HG02981 (cell line): ENCODE data around the gene DNAH14.
"Not testable (repeated sequence)": the region's sequence is repeated elsewhere in the genome, so short reads cannot be mapped to it uniquely, and the experiment has no call there.

ENCODE experiments used
- ATAC-seq: cut with Tn5 transposase; IDR thresholded peaks from one replicate; pipeline ENCODE4 v1.9.1; 2021; ENCODE audit warnings: mild to moderate bottlenecking, moderate library complexity; ENCODE audit not compliant: unreplicated experiment

DNAH14 gene

DNA sequence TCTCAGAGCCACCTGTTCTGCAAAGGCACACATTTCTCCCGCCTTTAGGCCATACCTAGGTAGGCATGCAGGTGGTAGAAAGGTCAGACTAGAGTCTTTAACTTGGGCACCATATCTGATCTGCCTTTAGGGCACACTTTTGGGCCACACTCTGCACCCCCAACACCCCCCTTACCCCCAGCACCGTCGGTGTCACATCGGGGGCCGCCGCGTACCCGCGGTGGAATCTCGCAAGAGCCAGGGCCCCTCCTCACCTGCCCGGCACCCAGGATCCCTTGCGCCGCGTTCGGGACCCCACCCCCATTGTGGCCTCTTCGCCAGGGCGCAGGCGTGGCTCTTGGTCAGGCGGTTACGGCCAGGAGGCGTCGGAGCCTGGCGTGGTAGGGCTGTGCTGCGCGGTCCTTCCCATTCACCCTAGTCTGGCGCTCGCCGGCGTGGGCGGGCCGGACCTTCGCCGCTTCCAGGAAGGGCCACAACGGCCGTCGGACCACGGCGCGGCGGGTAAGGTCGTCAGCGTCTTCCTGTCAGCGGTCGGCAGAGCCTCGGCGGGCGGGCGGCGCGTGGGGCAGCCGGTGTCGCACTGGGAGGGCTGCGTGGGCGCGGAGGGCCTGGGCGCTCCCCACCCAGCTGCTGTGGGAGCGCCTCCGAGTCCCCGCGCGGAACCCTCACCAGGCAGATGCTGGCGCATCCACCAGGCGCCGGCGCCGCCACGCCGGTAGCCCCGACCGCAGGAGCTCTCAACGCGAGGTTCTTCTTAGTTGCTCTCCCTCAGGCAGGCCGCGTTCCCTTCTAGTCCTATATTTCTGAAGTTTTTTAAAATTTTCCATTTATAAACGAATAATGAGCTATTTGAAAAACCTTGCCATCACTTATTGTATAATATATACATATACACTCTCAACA, at the start of gene DNAH14:
Gene DNAH14, plus strand, starts transcription at position 341 of the 903 bp plus-strand sequence. CDS start 23,028 bp downstream, outside the sequence.
- peak; percentile 46 for ATAC-seq

DNA sequence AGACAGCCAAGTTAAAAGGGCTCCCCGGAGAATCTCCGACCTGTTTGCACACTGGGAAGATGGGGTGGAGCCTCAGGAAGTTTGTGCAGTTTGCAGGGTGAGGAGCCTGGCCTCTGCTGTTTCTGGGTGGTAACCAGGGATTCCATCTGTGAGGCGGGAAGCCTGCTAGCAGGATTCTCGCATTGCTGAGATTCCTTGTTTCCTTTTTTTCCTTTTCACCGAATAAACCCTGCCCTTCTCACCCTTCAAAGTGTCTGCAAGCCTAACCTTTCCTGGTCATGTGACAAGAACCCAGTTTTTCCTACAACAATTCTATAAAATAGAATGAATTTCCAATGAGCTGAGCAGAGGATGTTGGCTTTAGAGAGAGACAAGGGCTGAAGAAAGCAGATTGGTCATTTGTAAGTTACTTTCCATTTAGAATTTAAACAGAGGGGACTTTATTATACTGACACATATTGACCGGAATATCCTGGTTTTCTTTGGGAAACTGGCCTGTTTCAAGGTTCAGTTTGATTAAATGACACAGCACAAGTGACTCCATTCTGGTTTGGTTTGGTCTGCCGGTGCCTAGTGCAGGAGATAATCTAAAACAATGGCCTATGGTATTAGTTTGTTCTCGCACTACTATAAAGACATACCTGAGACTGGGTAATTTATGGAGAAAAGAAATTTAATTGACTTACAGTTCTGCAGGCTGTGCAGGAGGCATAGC, 48.7 kb upstream of the DNAH14 start:
- no peak for ATAC-seq

DNA sequence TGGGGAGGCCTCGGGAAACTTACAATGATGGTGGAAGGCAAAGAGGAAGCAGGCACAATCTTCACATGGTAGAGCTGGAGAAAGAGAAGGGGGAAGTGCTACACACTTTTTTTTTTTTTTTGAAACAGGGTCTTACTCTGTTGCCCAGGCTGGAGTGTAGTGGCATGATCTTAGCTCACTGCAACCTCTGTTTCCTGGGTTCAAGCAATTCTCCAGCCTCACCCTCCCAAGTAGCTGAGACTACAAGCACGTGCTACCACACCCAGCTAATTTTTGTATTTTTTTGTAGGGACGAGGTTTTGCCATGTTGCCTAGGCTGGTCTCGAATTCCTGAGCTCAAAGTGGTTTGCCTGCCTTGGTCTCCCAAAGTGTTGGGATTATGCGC, 48.2 kb upstream of the DNAH14 start:
- not testable (repeated sequence) for ATAC-seq

DNA sequence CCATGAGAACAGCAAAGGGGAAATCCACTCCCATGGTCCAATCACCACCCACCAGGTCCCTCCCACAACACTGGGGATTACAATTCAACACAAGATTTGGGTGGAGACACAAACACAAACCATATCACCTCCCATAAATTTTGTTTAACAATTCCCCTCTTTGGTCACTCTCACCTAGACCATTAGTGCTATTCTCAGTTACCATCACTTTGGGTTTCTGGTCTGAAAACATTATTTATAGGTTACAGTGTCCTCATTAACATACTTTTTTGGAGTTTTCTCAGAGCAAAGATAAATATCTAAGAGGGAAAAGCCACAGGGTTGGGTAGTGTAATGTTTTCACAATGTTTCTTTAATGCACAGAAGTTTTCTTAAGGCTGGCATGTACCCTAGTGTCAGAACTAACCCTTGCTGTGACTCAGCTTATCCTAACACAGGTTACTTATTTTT, 47.7 kb upstream of the DNAH14 start:
- ATAC-seq, result peak; percentile 47

DNA sequence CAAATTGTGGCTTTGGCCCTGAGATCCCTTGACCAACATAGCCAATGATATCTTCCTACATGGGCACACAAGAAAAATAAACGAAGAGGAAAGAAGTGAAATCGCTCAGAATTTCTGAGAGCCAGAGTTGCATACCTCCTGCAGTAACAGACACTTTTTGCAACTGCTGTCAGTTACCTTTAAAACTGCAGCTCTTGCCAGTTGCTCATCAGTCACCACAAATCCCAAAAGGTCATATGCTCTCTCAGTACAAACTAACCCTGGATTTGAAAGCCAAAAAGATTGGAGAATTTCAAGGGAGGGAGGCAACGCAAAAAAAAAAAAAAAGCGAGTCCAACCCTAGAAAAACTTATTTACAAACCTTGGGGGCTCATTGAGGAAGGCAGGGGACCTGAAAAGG, 47.2 kb upstream of the DNAH14 start:
- no peak for ATAC-seq

DNA sequence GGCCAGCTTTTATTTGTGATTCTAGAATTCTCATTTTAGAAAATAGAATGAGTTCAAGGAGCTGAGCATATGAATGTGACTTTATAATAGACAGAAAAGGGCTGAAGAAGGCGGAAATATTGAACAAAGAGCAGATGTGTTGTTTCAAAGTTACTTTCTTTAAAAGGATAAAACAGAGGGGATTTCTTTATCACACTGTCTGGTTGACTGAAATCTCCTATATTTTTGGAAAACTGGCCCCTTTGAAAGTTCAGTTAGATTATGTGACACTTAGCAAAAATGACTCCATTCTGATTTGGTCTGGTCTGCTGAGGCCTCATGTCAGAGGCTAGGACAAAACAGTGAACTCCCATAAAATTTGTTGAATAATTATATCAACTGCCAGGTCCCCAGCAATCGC, 46.4 kb upstream of the DNAH14 start:
- no peak for ATAC-seq

DNA sequence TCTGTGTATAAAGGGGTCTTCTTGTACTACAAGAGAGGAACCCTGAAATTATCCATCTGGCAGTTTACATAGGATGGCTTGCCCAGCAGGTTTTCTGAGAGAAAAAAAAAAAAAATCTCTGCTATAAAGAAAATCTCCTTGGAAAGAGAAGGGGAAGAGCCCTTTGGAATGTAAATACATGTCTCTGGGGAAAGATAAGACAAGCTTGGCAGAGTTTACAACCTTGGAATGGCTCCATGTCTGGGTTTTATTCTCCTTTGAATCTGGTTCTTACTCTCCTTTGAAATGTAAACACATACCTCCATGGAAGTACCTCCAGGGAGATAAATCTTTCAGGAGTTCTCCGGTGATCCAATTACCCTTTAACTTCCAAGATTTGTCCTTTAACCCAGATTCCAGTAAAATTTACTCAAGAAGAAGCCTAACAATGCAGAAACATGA, 45.1 kb upstream of the DNAH14 start:
- no peak for ATAC-seq

DNA sequence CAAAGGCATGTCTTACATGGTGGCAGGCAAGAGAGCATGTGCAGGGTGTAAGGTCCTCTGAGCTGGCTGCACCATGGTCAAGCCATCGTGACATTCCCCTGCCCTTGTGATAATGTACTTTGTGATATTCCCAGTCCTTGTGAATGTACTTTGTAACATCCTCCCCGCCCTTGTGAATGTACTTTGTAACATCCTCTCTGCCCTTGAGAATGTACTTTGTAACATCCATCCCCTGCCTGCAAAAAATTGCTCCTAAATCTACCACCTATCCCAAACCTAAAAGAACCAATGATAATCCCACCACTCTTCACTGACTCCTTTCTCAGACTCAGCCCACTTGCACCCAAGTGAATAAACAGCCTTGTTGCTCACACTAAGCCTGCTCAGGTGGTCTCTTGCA, 44.1 kb upstream of the DNAH14 start:
- ATAC-seq, result not testable (repeated sequence)

DNA sequence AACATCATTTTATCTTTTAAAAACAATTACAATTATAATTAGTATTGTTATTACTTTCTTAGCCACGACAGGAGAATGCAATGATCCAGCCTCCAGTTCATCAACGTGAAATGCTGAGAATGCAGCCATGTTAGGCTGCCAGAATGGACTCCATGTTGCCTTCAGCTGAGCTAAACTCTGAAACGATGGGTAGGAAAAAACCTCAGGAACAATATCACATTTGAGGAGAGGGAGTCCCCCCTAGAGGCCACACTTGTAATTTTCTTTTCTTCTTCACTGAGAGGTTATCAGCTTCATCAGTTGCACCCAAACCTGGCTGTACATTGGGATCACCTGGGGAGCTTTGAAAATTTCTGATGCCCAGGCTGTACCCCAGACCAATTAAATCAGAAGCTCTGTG, 34.6 kb upstream of the DNAH14 start:
- ATAC-seq, result no peak

DNA sequence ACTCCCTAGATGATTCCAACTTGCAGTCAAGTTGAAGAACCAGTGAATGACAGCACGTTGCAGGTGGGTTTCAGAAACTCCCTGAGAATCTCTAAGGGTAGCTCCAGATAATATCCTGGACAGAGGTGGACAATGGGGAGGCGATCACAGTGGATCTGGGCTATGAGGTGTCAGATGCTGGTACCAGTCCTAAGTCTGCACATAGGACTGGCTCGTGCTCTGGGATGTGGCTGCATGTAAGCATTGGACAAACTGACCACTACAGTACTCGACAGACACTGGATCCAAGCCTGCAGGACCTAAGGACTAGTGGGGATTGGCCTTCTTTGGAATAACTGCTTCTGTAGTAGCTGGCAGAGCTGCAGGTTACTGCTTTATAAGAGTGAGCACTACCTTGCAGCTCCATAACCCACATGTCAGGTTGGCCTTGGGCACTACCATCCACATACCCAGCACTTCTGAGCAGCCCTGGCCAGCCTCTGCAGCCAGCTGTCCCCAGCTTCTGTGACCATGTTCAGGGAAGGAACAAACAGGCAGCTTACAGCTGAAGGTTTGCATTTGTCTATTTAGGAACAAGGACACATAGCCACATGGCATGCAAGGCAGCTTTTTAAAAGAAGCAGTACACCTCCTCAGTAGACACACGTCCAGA, 33.2 kb upstream of the DNAH14 start:
- ATAC-seq, result no peak

DNA sequence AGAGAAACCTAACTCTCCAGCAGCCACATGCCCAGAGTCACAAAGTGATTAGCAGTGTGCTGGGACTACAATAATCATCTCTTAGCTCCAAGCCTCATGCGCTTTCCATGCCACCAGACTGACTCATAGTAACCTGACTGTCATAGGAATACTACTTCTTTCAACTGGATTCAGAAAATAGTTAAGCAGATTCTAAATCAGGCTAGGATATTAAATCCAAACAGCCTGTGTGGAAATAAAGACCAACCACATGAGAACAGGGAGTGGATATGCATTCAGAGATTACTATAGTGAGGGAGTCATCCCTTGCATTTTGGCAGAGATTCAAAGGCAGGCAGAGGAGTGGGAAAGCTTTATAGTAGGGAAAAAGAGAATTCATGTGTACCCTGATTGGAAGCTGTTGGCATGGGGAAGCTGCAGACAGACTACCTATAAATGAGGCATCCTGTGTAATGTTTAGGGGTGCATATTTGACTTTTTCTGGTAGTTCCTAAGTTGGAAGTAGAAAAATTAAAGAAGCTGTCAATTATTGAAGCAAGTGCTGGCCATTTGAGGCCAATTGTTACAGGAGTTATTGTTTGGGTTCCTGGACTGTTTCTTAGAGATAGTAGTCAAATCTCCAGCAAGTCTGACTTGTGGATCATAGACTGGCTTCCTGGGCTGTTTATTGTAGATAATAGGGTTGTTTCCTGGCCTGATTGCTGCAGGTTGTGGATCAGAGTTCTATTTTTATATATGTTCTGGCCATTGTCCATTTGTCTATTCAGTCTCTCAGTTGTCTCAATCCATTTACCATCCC, 31.7 kb upstream of the DNAH14 start:
- ATAC-seq, result no peak

DNA sequence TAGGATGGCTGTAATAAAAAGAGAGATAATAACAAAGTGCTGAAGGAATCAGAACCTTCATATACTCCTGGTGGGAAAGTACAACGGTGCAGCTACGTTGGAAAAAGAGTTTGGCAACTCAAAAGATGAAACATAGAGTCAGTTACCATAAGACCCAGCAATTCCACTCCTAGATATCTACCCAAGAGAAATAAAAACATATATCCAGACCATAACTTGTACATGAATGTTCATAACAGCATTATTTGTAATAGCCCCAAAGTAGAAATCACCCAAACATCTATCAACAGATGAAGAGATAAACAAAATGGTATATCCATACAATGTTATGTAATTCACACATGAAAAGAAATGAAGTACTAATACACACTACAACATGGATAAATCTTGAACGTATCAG, 30.5 kb upstream of the DNAH14 start:
- ATAC-seq, result no peak

DNA sequence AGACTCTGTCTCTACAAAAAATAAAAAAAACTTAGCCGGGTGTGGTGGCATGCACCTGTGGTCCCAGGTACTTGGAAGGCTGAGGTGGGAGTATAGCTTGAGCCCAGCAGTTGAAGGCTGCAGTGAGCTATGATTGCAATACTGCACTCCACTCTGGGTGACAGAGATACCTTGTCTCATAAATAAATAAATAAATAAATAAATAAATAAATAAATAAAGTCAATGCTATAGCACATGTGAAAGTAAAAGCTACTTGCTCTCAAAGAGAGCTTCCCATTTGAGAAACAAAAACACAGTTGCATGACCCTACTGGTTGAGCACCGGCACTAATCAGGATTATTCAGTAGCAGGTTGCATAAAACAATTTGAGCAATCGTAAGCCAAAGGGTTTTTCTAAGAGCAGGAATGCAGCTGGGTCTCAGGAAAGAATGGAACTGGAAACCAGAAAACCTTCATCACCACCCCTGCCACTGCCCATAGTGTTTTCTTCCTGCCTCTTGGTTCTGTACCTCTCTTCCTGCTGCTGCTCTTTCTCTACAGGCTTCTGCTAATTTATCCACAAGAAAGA, 29.3 kb upstream of the DNAH14 start:
- no peak for ATAC-seq

DNA sequence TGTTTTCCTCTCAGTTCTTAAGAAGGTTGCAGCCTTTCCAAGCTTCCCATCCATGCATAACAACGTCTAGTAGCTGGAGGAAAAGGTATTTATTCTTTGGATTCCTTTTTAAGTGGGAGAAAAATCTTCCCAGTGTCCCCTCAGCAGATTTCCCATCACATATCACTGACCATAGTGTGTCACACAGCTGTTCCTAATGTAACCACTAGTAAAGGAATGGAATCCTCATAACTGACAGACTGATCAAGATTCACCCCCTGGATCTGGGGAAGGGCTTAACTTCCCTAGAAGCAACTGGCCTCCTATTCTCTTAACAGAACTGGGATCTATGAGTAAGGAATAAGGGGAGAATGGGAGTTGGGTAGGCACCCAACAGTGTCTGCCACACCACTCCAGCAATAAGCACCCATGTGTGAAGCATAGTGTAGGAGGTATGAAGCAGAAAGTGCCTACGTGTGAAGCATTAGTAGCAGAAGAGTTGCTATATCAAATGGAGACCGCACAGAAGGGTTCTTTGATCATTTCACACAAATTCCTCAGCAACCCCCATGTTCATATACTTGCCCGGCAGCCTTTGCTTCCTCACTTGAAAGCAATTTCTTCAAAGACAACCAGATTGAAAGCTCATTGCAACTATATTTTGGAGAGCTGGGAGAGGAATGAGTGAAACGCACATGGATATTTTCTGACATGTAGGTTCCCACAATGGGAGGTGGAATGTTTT, 28.2 kb upstream of the DNAH14 start:
- ATAC-seq, result no peak

DNA sequence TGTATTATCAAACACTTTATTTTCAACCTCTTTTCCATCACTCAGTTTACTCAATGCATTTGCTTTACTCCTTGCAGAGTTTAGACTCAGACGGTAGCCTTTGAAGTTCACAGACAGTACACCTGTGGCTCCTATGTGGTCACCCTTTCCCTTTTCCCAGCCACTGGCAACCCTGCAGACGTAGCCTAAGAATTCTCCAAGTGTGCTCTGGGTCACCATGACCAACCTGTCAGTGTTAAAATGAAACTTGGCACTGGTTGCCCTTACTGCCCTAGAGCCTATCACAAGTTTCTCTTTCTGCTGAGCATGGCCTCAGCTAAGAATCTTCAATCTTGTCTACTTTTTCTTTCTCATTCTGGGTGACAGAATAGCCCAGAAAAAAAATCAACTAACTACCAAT, 25.5 kb upstream of the DNAH14 start:
- no peak for ATAC-seq

DNA sequence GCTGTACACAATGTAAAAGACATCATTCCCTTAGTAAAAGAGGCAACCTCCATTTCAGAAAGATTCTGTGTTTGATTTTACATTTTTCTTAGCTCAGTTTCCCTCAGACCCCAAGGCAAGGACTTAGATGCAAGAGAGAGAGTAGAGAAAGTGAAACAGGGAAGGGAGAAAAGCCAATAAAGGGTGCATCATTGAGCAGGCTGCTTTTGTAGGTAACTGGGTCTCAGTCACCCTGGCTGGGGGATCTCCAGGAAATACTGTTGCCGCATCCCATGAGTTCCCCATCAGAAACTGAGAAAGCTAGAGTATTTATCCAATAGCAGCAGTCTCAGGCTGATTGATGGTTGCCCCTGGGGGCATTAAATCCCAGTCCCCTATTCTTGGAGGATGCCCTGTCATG, 23.1 kb upstream of the DNAH14 start:
- ATAC-seq, result no peak

DNA sequence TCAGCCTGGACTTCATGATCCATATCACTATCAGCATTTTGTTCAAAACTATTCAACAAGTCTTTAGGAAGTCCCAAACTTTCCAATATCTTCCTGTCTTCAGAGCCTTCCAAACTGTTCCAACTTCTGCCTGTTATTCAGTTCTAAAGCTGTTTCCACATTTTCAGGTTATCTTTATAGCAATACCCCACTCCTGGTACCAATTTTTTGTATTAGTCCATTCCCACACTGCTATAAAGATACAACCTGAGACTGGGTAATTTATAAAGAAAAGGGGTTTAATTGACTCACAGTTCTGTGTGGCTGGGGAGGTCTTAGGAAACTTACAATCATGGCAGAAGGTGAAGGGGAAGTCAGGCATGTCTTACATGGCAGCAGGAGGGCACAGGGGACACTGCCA, 18.3 kb upstream of the DNAH14 start:
- ATAC-seq, result no peak

DNA sequence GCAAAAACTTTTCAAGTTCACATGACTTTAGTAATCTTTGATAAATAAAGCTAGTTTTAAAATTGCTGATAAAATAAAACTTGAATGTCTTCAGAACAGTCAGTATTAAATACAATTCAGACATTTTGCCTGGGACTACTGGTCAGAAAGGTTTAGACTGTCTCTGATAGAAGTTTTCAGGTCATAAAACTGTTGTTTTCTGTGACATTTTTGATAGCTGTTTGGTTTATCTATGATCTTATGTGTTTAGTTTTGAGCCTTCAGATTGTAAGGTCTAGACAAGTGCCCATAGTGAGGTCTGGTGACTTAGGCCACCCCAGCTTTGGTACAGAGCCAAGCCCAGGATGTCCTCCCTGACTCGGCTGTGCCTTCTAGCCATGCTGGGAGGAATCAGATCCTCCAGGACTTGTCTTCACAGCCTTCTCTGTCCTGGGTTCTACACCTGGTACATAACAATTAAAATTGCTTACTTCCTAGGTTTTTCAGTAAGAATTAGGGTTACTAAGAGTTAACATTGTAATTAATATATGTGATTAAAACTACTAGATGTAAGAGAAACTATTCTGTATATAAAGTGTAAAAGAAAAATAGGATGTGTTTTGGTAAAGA, 15.1 kb upstream of the DNAH14 start:
- no peak for ATAC-seq

DNA sequence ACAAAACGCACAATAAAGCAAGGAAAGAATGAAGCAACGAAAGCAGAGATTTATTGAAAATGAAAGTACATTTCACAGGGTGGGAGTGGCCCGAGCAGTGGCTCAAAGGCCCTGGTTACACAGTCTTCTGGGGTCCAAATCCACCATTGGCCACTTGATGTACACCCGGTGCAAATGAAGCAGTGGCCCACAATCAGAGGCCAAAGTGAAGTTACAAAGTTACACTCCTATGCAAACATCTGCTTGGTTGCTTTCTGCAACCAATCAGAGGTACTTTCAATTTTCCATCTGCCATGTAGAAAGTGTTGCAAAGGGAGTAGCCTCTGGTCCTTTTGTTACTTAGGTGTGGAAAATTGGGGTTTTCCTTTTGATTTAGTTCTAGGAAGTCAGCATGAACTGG, 10.0 kb upstream of the DNAH14 start:
- ATAC-seq, result no peak
